Osteocyte (in vitro differentiated cells): ENCODE measurements around the gene MTMR2. TPM values are rescaled to one million over a fixed set of nuclear protein-coding genes. Genes with fewer than 3 reads are reported as not detected.

Experiments
- DNase-seq: peaks from one replicate; pipeline ENCODE4 v3.0.0; 2021; ENCODE audit warnings: mixed read lengths; ENCODE audit not compliant: unreplicated experiment; ENCODE audit errors: extremely low spot score
- H3K27ac Mint-ChIP-seq: one replicate; pipeline ENCODE4 v1.8.0; 2021; ENCODE audit warnings: mild to moderate bottlenecking, mixed read lengths; ENCODE audit not compliant: unreplicated experiment
- H3K27me3 Mint-ChIP-seq: one replicate; pipeline ENCODE4 v1.8.0; 2021; ENCODE audit warnings: mixed read lengths; ENCODE audit not compliant: unreplicated experiment
- H3K36me3 Mint-ChIP-seq: one replicate; pipeline ENCODE4 v1.8.0; 2021; ENCODE audit warnings: mixed read lengths; ENCODE audit not compliant: unreplicated experiment
- H3K4me1 Mint-ChIP-seq: one replicate; pipeline ENCODE4 v1.8.0; 2021; ENCODE audit warnings: mixed read lengths; ENCODE audit not compliant: unreplicated experiment
- H3K4me3 Mint-ChIP-seq: one replicate; pipeline ENCODE4 v1.8.0; 2021; ENCODE audit warnings: mild to moderate bottlenecking, moderate library complexity, mixed read lengths; ENCODE audit not compliant: unreplicated experiment
- H3K9me3 Mint-ChIP-seq: one replicate; pipeline ENCODE4 v1.8.0; 2021; ENCODE audit warnings: mixed read lengths; ENCODE audit not compliant: unreplicated experiment
- CTCF ChIP-seq: fragments of 200-600 bp; sonication (generic); IDR thresholded peaks from 2 replicates; pipeline ENCODE4 v1.5.0; 2021; ENCODE audit warnings: antibody characterized with exemption, mild to moderate bottlenecking, moderate library complexity
- total RNA-seq: library from RNA; stranded (reverse); gene quantifications from 2 replicates; pipeline ENCODE4 v1.2.1, GENCODE V29; 2021

MTMR2 gene
- total RNA-seq, 1 donor from 2014 or later = 41.1 TPM

GRCh38 chr11:95835768-95836488 lies 88.0 kb downstream of the MTMR2 start:
- Mint-ChIP-seq H3K27ac (peak overlapping the region; percentile 54), H3K36me3 (peaks cover 30% of the 10 kb centered on the region), H3K9me3 (no peaks in the 10 kb centered on the region), H3K4me1 (peaks cover 22% of the 10 kb centered on the region), H3K4me3 (no peak overlapping the region), H3K27me3 (no peaks in the 10 kb centered on the region)
- peak; percentile 86 for DNase-seq
- TF ChIP-seq CTCF = peak; percentile 91

- TF ChIP-seq CTCF = no peak
- Mint-ChIP-seq H3K9me3 (no peaks in the 10 kb centered on the region), H3K27me3 (no peaks in the 10 kb centered on the region), H3K27ac (peak overlapping the region; percentile 41), H3K4me1 (peaks cover 26% of the 10 kb centered on the region), H3K36me3 (peaks cover 30% of the 10 kb centered on the region), H3K4me3 (no peak overlapping the region)
- no peak for DNase-seq
Measured at GRCh38 chr11:95835351-95835750, 88.6 kb downstream of the MTMR2 start.

GRCh38 chr11:95833378-95833777 lies 90.5 kb downstream of the MTMR2 start:
- no peak for DNase-seq
- peaks cover 26% of the 10 kb centered on the region for H3K4me1 Mint-ChIP-seq
- no peak for TF ChIP-seq CTCF
- H3K4me3 Mint-ChIP-seq = no peak overlapping the region
- no peak overlapping the region for H3K27ac Mint-ChIP-seq
- H3K27me3 Mint-ChIP-seq = no peaks in the 10 kb centered on the region
- H3K9me3 Mint-ChIP-seq = no peaks in the 10 kb centered on the region
- H3K36me3 Mint-ChIP-seq = peaks cover 34% of the 10 kb centered on the region

- Mint-ChIP-seq H3K27me3 (no peaks in the 10 kb centered on the region), H3K27ac (no peak overlapping the region), H3K4me3 (no peak overlapping the region), H3K36me3 (peaks cover 35% of the 10 kb centered on the region), H3K4me1 (peaks cover 26% of the 10 kb centered on the region), H3K9me3 (no peaks in the 10 kb centered on the region)
- TF ChIP-seq CTCF = no peak
- no peak for DNase-seq
Measured at GRCh38 chr11:95832763-95833162, 91.1 kb downstream of the MTMR2 start.

- peaks cover 24% of the 10 kb centered on the region for H3K4me1 Mint-ChIP-seq
- no peak for TF ChIP-seq CTCF
- peaks cover 34% of the 10 kb centered on the region for H3K36me3 Mint-ChIP-seq
- no peaks in the 10 kb centered on the region for H3K27me3 Mint-ChIP-seq
- DNase-seq = no peak
- H3K27ac Mint-ChIP-seq = peak overlapping the region; percentile 87
- H3K9me3 Mint-ChIP-seq = no peaks in the 10 kb centered on the region
- H3K4me3 Mint-ChIP-seq = no peak overlapping the region
Measured at GRCh38 chr11:95831198-95831883, 92.6 kb downstream of the MTMR2 start.
